GM23248 (cell line): ENCODE measurements around the gene ZFX. TPM values are rescaled to one million over a fixed set of nuclear protein-coding genes. Genes with fewer than 3 reads are reported as not detected.

Source experiments
- DNase-seq: peaks from one replicate; pipeline ENCODE4 v3.0.0-alpha.2; 2015
- H2AFZ ChIP-seq: fragments of 200-600 bp; sonication (generic); 2 replicates; pipeline ENCODE4 v1.6.1; 2016; ENCODE audit warnings: antibody characterized with exemption
- H3F3A ChIP-seq: fragments of 200-600 bp; sonication (generic); 2 replicates; pipeline ENCODE4 v1.6.1; 2016; ENCODE audit warnings: mild to moderate bottlenecking, antibody characterized with exemption, mixed run types; ENCODE audit not compliant: insufficient read depth
- H3K27ac ChIP-seq: fragments of 200-600 bp; sonication (generic); 2 replicates; pipeline ENCODE4 v1.5.1; 2016; ENCODE audit warnings: mild to moderate bottlenecking
- H3K27me3 ChIP-seq: fragments of 200-600 bp; sonication (generic); replicated peaks from 2 replicates; pipeline ENCODE4 v1.6.1; 2016; ENCODE audit warnings: mild to moderate bottlenecking; ENCODE audit not compliant: insufficient read depth
- H3K36me3 ChIP-seq: fragments of 200-600 bp; sonication (generic); 2 replicates; pipeline ENCODE4 v1.6.1; 2016; ENCODE audit warnings: low read depth, mild to moderate bottlenecking
- H3K4me1 ChIP-seq: fragments of 200-600 bp; sonication (generic); 2 replicates; pipeline ENCODE4 v1.6.1; 2016; ENCODE audit warnings: mild to moderate bottlenecking; ENCODE audit not compliant: insufficient read depth
- H3K4me2 ChIP-seq: fragments of 200-600 bp; sonication (generic); one replicate; pipeline ENCODE4 v1.6.1; 2016; ENCODE audit warnings: mild to moderate bottlenecking; ENCODE audit not compliant: unreplicated experiment
- H3K4me3 ChIP-seq: fragments of 200-600 bp; sonication (generic); 2 replicates; pipeline ENCODE4 v1.5.1; 2016; ENCODE audit warnings: mild to moderate bottlenecking
- H3K79me2 ChIP-seq: fragments of 200-600 bp; sonication (generic); 2 replicates; pipeline ENCODE4 v1.6.1; 2016; ENCODE audit warnings: mild to moderate bottlenecking; ENCODE audit not compliant: insufficient read depth
- H3K9ac ChIP-seq: fragments of 200-600 bp; sonication (generic); 2 replicates; pipeline ENCODE4 v1.6.1; 2016; ENCODE audit warnings: mild to moderate bottlenecking
- H3K9me2 ChIP-seq: fragments of 200-600 bp; sonication (generic); 2 replicates; pipeline ENCODE4 v1.6.1; 2016; ENCODE audit warnings: mixed run types, mild to moderate bottlenecking, moderate library complexity; ENCODE audit not compliant: insufficient read depth
- H3K9me3 ChIP-seq: fragments of 200-600 bp; sonication (generic); one replicate; pipeline ENCODE4 v1.6.1; 2017; ENCODE audit warnings: low read depth
- H4K20me1 ChIP-seq: fragments of 200-600 bp; sonication (generic); 2 replicates; pipeline ENCODE4 v1.6.0; 2016; ENCODE audit not compliant: insufficient read depth
- EZH2 ChIP-seq: fragments of 200-600 bp; sonication (generic); IDR thresholded peaks from 2 replicates; pipeline ENCODE4 v1.6.1; 2018; ENCODE audit warnings: antibody characterized with exemption, mild to moderate bottlenecking; ENCODE audit not compliant: insufficient read depth, poor library complexity, severe bottlenecking
- EZH2phosphoT487 ChIP-seq: fragments of 200-600 bp; sonication (generic); IDR thresholded peaks from 2 replicates; pipeline ENCODE4 v1.6.1; 2018; ENCODE audit warnings: antibody characterized with exemption, moderate library complexity, mild to moderate bottlenecking, low read depth; ENCODE audit not compliant: insufficient read depth
- WGBS, 2 experiments: methylation state at CpG; one replicate each; pipeline ENCODE4 v1.1.6; 2015 to 2017; ENCODE audit warnings: low lambda C conversion rate in 2 of 2, low coverage in 1 of 2; ENCODE audit errors: missing lambda C conversion rate in 2 of 2; 5-methylcytosine and 5-hydroxymethylcytosine counted together
- in situ Hi-C: fragments of 300-500 bp; cut with MboI; formaldehyde crosslinking; loops from 2 replicates; pipeline ENCODE4 v1.15.0; 2020
- polyA plus RNA-seq: library from polyadenylated mRNA; unstranded; fragments of >200 nt; fragmentation: Nextera tagmentation; extraction: Ambion mirVana; gene quantifications from 2 replicates; pipeline ENCODE4 v1.2.1, GENCODE V29; 2016
- total RNA-seq: library from RNA; depleted of rRNA; stranded (reverse); fragments of >200 nt; shearing (Covaris generic); gene quantifications from 2 replicates; pipeline ENCODE4 v1.2.3, GENCODE V29; 2014

ZFX gene
- total and polyA plus RNA-seq, 2 experiments from 2014 or later: 19.6 to 24.1 TPM

GRCh38 chrX:24229400-24229879 is 79.9 kb downstream of the ZFX start:
- Histone ChIP-seq H3K9me2 (no peaks in the 10 kb centered on the region), H2AFZ (no peak overlapping the region), H3K27ac (no peak overlapping the region), H3K4me3 (no peak overlapping the region), H3K9ac (no peak overlapping the region), H3K4me2 (no peak overlapping the region), H3F3A (peaks cover 5% of the 10 kb centered on the region; the same call in 1 of the 2 replicates), H4K20me1 (no peaks in the 10 kb centered on the region), H3K36me3 (no peaks in the 10 kb centered on the region), H3K9me3 (no peaks in the 10 kb centered on the region), H3K27me3 (no peaks in the 10 kb centered on the region), H3K4me1 (peaks cover 6% of the 10 kb centered on the region; the same call in 1 of the 2 replicates), H3K79me2 (no peaks in the 10 kb centered on the region)
- no peak for TF ChIP-seq EZH2
- TF ChIP-seq EZH2phosphoT487: no peak
- 76 to 84% methylated on average over 8 to 10 of the region's 10 CpGs for WGBS, 2 experiments
- in situ Hi-C loops: loop anchor here (25.0 kb wide), 1 partner anchor 142 kb away; no protein-coding TSS in a partner anchor
- no peak for DNase-seq

- in situ Hi-C loops: loop anchor here (25.0 kb wide), 1 partner anchor 143 kb away; no protein-coding TSS in a partner anchor
- TF ChIP-seq EZH2 (no peak), EZH2phosphoT487 (no peak)
- Histone ChIP-seq H3K4me1 (peaks cover 6% of the 10 kb centered on the region; the same call in 1 of the 2 replicates), H3K27ac (no peak overlapping the region), H3K27me3 (no peaks in the 10 kb centered on the region), H3K4me2 (no peak overlapping the region), H4K20me1 (no peaks in the 10 kb centered on the region), H2AFZ (no peak overlapping the region), H3K9me3 (no peaks in the 10 kb centered on the region), H3K36me3 (no peaks in the 10 kb centered on the region), H3K79me2 (no peaks in the 10 kb centered on the region), H3F3A (peaks cover 5% of the 10 kb centered on the region; the same call in 1 of the 2 replicates), H3K9me2 (no peaks in the 10 kb centered on the region), H3K4me3 (no peak overlapping the region), H3K9ac (no peak overlapping the region)
- no peak for DNase-seq
- 92 to 100% methylated on average over 3 of the region's 3 CpGs for WGBS, 2 experiments
Observed at GRCh38 chrX:24229976-24230375, 80.4 kb downstream of the ZFX start.

- Histone ChIP-seq H3K36me3 (no peaks in the 10 kb centered on the region), H3K27ac (peak overlapping the region; percentile 53), H3K9ac (peak overlapping the region; percentile 44; the same call in 1 of the 2 replicates), H4K20me1 (no peaks in the 10 kb centered on the region), H3F3A (peaks cover 5% of the 10 kb centered on the region; the same call in 1 of the 2 replicates), H3K27me3 (no peaks in the 10 kb centered on the region), H3K79me2 (no peaks in the 10 kb centered on the region), H3K4me3 (0 out of 2 replicates have a peak overlapping the region, but pooled peaks have one; percentile 12), H2AFZ (peak overlapping the region; percentile 33; the same call in 1 of the 2 replicates), H3K9me3 (no peaks in the 10 kb centered on the region), H3K4me2 (peak overlapping the region; percentile 61), H3K4me1 (peaks cover 6% of the 10 kb centered on the region; the same call in 1 of the 2 replicates), H3K9me2 (no peaks in the 10 kb centered on the region)
- peak; percentile 79 for DNase-seq
- in situ Hi-C loops: loop anchor here (25.0 kb wide), 1 partner anchor 144 kb away; no protein-coding TSS in a partner anchor
- WGBS, 2 experiments: 4 to 8% methylated on average over 3 of the region's 3 CpGs
- TF ChIP-seq EZH2phosphoT487 (no peak), EZH2 (no peak)
Observed at GRCh38 chrX:24231131-24231540, 81.6 kb downstream of the ZFX start.

GRCh38 chrX:24231641-24232179 is 82.2 kb downstream of the ZFX start:
- in situ Hi-C loops: loop anchor here (25.0 kb wide), 1 partner anchor 144 kb away; no protein-coding TSS in a partner anchor
- 0 out of 2 replicates have a peak overlapping the region, but pooled peaks have one; percentile 33 for H2AFZ ChIP-seq

More at GRCh38 chrX:24231641-24232179, 82.2 kb downstream of the ZFX start:
- DNase-seq: no peak
- TF ChIP-seq EZH2 (no peak), EZH2phosphoT487 (no peak)
- WGBS, 2 experiments: 5 to 21% methylated on average over 1 of the region's 1 CpG
- Histone ChIP-seq H3K9me3 (no peaks in the 10 kb centered on the region), H3K4me2 (peak overlapping the region; percentile 49), H3K27me3 (no peaks in the 10 kb centered on the region), H3K9ac (peak overlapping the region; percentile 44; the same call in 1 of the 2 replicates), H3K9me2 (no peaks in the 10 kb centered on the region), H3K36me3 (no peaks in the 10 kb centered on the region), H3K79me2 (no peaks in the 10 kb centered on the region), H3F3A (peaks cover 5% of the 10 kb centered on the region; the same call in 1 of the 2 replicates), H3K27ac (peak overlapping the region; percentile 53), H3K4me1 (peaks cover 6% of the 10 kb centered on the region; the same call in 1 of the 2 replicates), H4K20me1 (no peaks in the 10 kb centered on the region), H3K4me3 (0 out of 2 replicates have a peak overlapping the region, but pooled peaks have one; percentile 12)
